ENCODE measurements around the gene MAGIX.

DNA sequence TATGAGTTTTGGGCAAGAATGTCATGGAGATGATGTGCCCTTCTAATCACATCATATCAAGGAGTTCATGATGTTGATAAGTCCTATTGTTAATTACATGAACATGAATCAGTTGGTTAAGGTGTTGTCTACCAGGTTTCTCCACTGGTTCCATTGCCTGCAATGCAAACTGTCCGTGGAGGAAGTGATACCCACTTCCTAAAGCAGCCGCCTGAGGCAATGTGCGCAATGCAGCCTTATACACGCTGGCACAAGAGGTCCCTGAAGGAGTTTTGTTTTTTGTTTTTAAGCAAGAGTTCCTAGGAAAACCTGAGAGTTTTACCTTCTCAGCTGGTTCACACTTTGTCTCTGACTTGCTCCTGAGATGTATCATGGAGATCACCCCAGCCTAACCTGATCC, 33.1 kb upstream of the MAGIX start:
- TF ChIP-seq, protein P1, sequence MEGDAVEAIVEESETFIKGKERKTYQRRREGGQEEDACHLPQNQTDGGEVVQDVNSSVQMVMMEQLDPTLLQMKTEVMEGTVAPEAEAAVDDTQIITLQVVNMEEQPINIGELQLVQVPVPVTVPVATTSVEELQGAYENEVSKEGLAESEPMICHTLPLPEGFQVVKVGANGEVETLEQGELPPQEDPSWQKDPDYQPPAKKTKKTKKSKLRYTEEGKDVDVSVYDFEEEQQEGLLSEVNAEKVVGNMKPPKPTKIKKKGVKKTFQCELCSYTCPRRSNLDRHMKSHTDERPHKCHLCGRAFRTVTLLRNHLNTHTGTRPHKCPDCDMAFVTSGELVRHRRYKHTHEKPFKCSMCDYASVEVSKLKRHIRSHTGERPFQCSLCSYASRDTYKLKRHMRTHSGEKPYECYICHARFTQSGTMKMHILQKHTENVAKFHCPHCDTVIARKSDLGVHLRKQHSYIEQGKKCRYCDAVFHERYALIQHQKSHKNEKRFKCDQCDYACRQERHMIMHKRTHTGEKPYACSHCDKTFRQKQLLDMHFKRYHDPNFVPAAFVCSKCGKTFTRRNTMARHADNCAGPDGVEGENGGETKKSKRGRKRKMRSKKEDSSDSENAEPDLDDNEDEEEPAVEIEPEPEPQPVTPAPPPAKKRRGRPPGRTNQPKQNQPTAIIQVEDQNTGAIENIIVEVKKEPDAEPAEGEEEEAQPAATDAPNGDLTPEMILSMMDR (conservative IDR thresholded peaks at IDR 0.05; ENCODE audit: low read depth, low read length) = no peak
- TF ChIP-seq BHLHE40 (IDR thresholded peaks at IDR 0.05; ENCODE audit: low read depth, low read length) = no peak
- no peak for TF ChIP-seq RAD21 (IDR thresholded peaks at IDR 0.05; ENCODE audit: low read length)
- TF ChIP-seq FOS (IDR thresholded peaks at IDR 0.05; ENCODE audit: low read depth, low read length) = no peak
- TF ChIP-seq POLR2A (IDR thresholded peaks at IDR 0.05; ENCODE audit: low read depth, low read length) = no peak
- no peak for TF ChIP-seq RFX5 (IDR thresholded peaks at IDR 0.05; ENCODE audit: low read depth, low read length)
- TF ChIP-seq MAZ (IDR thresholded peaks at IDR 0.05; ENCODE audit: borderline replicate concordance, low read depth, low read length) = no peak
- TF ChIP-seq MXI1 (IDR thresholded peaks at IDR 0.05; ENCODE audit: borderline replicate concordance, low read depth, low read length) = no peak
- TF ChIP-seq, protein P2, sequence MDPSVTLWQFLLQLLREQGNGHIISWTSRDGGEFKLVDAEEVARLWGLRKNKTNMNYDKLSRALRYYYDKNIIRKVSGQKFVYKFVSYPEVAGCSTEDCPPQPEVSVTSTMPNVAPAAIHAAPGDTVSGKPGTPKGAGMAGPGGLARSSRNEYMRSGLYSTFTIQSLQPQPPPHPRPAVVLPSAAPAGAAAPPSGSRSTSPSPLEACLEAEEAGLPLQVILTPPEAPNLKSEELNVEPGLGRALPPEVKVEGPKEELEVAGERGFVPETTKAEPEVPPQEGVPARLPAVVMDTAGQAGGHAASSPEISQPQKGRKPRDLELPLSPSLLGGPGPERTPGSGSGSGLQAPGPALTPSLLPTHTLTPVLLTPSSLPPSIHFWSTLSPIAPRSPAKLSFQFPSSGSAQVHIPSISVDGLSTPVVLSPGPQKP (IDR thresholded peaks at IDR 0.05; ENCODE audit: borderline replicate concordance, low read depth, low read length) = no peak
- TF ChIP-seq CEBPB (IDR thresholded peaks at IDR 0.05; ENCODE audit: low read depth, low read length) = no peak
- TF ChIP-seq, protein P3, sequence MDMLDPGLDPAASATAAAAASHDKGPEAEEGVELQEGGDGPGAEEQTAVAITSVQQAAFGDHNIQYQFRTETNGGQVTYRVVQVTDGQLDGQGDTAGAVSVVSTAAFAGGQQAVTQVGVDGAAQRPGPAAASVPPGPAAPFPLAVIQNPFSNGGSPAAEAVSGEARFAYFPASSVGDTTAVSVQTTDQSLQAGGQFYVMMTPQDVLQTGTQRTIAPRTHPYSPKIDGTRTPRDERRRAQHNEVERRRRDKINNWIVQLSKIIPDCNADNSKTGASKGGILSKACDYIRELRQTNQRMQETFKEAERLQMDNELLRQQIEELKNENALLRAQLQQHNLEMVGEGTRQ (IDR thresholded peaks at IDR 0.05; ENCODE audit: low read depth, low read length) = no peak
